ENCODE data around the gene USP6.
A peak's percentile ranks its signal among the peaks of the same experiment; 100 is the strongest.

USP6 gene

GRCh38 chr17:5184288-5184687, 68.5 kb downstream of the USP6 start:
- TF ChIP-seq CTCF (conservative IDR thresholded peaks at IDR 0.05; ENCODE audit: low read depth) = no peak
- ChIA-PET CTCF (no interaction called here), POLR2A (ENCODE audit: low non-redundant PET) (no interaction called here)
- no peak overlapping the region for H3K27ac ChIP-seq
- no peak for DNase-seq (ENCODE audit: low spot score)

GRCh38 chr17:5191541-5192417, 75.9 kb downstream of the USP6 start, which contains the start of gene ZNF594:
TSS of gene ZNF594 (minus strand) at chr17:5191868. CDS start at chr17:5184256, 7,612 bp downstream.
- ChIA-PET POLR2A (ENCODE audit: low non-redundant PET) (interaction anchor here (0.6 kb wide), 1 partner anchor 121 kb away, joined by 3 read pairs; no protein-coding TSS in a partner anchor), CTCF (interaction anchor here (0.5 to 1.1 kb wide), 14 partner anchors 12 to 1998 kb away, joined by 3 to 7 read pairs (median 3); no protein-coding TSS in a partner anchor)
- peak; percentile 94 for TF ChIP-seq CTCF (conservative IDR thresholded peaks at IDR 0.05; ENCODE audit: low read depth)
- peak within 1 kb of the TSS; percentile 78 for H3K27ac ChIP-seq
- peak; percentile 97 for DNase-seq (ENCODE audit: low spot score)

GRCh38 chr17:5194346-5194745, 78.5 kb downstream of the USP6 start:
- ChIA-PET POLR2A (ENCODE audit: low non-redundant PET) (interaction anchor here (0.6 to 1.0 kb wide), 2 partner anchors 18 to 140 kb away, joined by 3 to 5 read pairs; no protein-coding TSS in a partner anchor), CTCF (no interaction called here)
- TF ChIP-seq CTCF (conservative IDR thresholded peaks at IDR 0.05; ENCODE audit: low read depth) = no peak
- DNase-seq (ENCODE audit: low spot score) = no peak
- no peak overlapping the region for H3K27ac ChIP-seq

- CTCF ChIA-PET = no interaction called here
- no peak overlapping the region for H3K27ac ChIP-seq
- no peak for TF ChIP-seq CTCF (conservative IDR thresholded peaks at IDR 0.05; ENCODE audit: low read depth)
- POLR2A ChIA-PET (ENCODE audit: low non-redundant PET) = no interaction called here
- DNase-seq (ENCODE audit: low spot score) = no peak
Measured at GRCh38 chr17:5198472-5198871, 82.6 kb downstream of the USP6 start.

GRCh38 chr17:5200360-5200759, 84.5 kb downstream of the USP6 start:
- DNase-seq (ENCODE audit: low spot score) = no peak
- CTCF ChIA-PET = interaction anchor here (0.5 to 0.7 kb wide), 2 partner anchors 74 to 82 kb away, joined by 3 to 5 read pairs; no protein-coding TSS in a partner anchor

GRCh38 chr17:5201011-5201410, 85.2 kb downstream of the USP6 start:
- no peak overlapping the region for H3K27ac ChIP-seq
- CTCF ChIA-PET = no interaction called here
- DNase-seq (ENCODE audit: low spot score) = no peak
- POLR2A ChIA-PET (ENCODE audit: low non-redundant PET) = no interaction called here
- no peak for TF ChIP-seq CTCF (conservative IDR thresholded peaks at IDR 0.05; ENCODE audit: low read depth)

More at GRCh38 chr17:5200360-5200759, 84.5 kb downstream of the USP6 start:
- POLR2A ChIA-PET (ENCODE audit: low non-redundant PET) = no interaction called here
- no peak for TF ChIP-seq CTCF (conservative IDR thresholded peaks at IDR 0.05; ENCODE audit: low read depth)
- H3K27ac ChIP-seq = no peak overlapping the region
